ENCODE measurements around the gene CAT.

DNA sequence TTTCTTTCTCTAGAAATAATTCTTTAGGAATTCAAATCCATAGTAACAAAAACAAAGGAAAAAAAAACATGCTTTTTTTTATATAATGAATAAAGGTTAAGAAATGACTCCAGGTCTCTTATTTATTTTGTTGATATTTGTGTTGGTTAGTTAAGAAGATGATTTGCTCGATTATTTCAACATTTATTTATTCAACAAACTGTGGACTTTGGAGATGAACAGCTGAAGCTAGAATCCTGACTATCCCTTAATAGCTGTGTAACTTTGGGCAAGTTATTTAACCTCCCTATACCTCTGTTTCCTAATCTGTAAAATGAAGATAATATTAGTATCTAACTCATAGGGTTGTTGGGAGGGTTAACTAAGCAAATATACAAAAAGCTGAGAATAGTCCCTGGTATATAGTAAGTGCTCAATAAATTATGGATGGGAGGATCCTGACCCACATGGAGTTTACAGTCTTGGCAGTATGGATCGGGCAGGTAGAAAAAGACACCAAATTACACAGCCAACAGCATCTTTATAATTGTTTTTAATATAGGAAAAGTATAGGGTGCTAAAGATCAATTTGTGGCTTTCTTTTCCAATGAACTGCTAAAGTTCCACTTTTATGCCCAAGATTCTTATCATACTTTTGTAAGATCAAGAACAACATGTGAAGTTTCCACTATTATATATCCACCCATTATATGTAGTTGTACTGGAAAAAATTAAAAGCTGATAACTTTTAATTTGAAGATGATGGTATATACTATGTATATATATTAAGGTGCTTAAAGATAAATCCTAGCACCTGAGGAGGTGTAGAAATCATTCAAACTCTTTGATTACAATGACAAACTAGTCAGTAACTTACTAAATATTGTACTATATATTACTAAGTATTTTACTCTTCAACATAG is 1.3 kb upstream of the CAT start:
- TF ChIP-seq, protein P1, sequence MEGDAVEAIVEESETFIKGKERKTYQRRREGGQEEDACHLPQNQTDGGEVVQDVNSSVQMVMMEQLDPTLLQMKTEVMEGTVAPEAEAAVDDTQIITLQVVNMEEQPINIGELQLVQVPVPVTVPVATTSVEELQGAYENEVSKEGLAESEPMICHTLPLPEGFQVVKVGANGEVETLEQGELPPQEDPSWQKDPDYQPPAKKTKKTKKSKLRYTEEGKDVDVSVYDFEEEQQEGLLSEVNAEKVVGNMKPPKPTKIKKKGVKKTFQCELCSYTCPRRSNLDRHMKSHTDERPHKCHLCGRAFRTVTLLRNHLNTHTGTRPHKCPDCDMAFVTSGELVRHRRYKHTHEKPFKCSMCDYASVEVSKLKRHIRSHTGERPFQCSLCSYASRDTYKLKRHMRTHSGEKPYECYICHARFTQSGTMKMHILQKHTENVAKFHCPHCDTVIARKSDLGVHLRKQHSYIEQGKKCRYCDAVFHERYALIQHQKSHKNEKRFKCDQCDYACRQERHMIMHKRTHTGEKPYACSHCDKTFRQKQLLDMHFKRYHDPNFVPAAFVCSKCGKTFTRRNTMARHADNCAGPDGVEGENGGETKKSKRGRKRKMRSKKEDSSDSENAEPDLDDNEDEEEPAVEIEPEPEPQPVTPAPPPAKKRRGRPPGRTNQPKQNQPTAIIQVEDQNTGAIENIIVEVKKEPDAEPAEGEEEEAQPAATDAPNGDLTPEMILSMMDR (IDR thresholded peaks at IDR 0.05 in 8 of 11, conservative IDR thresholded peaks at IDR 0.05 in 3 of 11) = no peak
- TF ChIP-seq POLR2AphosphoS5 (IDR thresholded peaks at IDR 0.05) (no peak), POLR2A (IDR thresholded peaks at IDR 0.05) (no peak)
